ENCODE results near the gene KRT78. TPM values are rescaled to one million over a fixed set of nuclear protein-coding genes. Genes with fewer than 3 reads are reported as not detected.
"Not testable (repeated sequence)": the region's sequence is repeated elsewhere in the genome, so short reads cannot be mapped to it uniquely, and the experiment has no call there.

The KRT78 gene
- total and polyA plus RNA-seq, 4 donors = 0.06 TPM; not detected in 3

- TF ChIP-seq ATF3 (IDR thresholded peaks at IDR 0.05) = no peak
- TF ChIP-seq YY1 (IDR thresholded peaks at IDR 0.05) = no peak
Measured at GRCh38 chr12:52856787-52857186, 8.0 kb upstream of the KRT78 start (continued).

GRCh38 chr12:52856077-52856476 is 7.3 kb upstream of the KRT78 start:
- not testable (repeated sequence) for H3K9me3 ChIP-seq (ENCODE audit: control insufficient read depth in 4 of 4, low read length in 3 of 4); H3K9ac ChIP-seq (ENCODE audit: low read depth in 1 of 2, low read length in 2 of 2); H3K27ac ChIP-seq (ENCODE audit: low read depth in 1 of 2, low read length in 2 of 2); H3K27me3 ChIP-seq (ENCODE audit: control insufficient read depth in 4 of 4, insufficient read depth in 4 of 4, low read length in 3 of 4); DNase-seq (ENCODE audit: low spot score); H3K4me1 ChIP-seq (ENCODE audit: control insufficient read depth in 4 of 4, insufficient read depth in 4 of 4, low read length in 3 of 4); H3K4me3 ChIP-seq (ENCODE audit: low read depth in 1 of 3, low read length in 3 of 3); H3K36me3 ChIP-seq (ENCODE audit: control insufficient read depth in 4 of 4, insufficient read depth in 3 of 4, low read depth in 1 of 4, low read length in 3 of 4)
- 98% methylated on average over 2 of the region's 2 CpGs for WGBS

GRCh38 chr12:52851787-52852186 is 3.0 kb upstream of the KRT78 start:
- Histone ChIP-seq H3K27ac (ENCODE audit: low read depth in 1 of 2, low read length in 2 of 2) (no peak overlapping the region), H3K4me3 (ENCODE audit: low read depth in 1 of 3, low read length in 3 of 3) (no peak overlapping the region), H3K9ac (ENCODE audit: low read depth in 1 of 2, low read length in 2 of 2) (no peak overlapping the region), H3K4me1 (ENCODE audit: control insufficient read depth in 4 of 4, insufficient read depth in 4 of 4, low read length in 3 of 4) (no peaks in the 10 kb centered on the region), H3K27me3 (ENCODE audit: control insufficient read depth in 4 of 4, insufficient read depth in 4 of 4, low read length in 3 of 4) (peaks cover 0 to 4% (median 0%) of the 10 kb centered on the region in 4 donors), H3K36me3 (ENCODE audit: control insufficient read depth in 4 of 4, insufficient read depth in 3 of 4, low read depth in 1 of 4, low read length in 3 of 4) (no peaks in the 10 kb centered on the region), H3K9me3 (ENCODE audit: control insufficient read depth in 4 of 4, low read length in 3 of 4) (no peaks in the 10 kb centered on the region)
- no peak for TF ChIP-seq RAD21 (IDR thresholded peaks at IDR 0.05)
- TF ChIP-seq FOXA1 (IDR thresholded peaks at IDR 0.05) = no peak
- no peak for TF ChIP-seq SP1 (IDR thresholded peaks at IDR 0.05)
- no peak for TF ChIP-seq MAX (IDR thresholded peaks at IDR 0.05)
- no peak for TF ChIP-seq REST (IDR thresholded peaks at IDR 0.05)
- TF ChIP-seq GABPA (IDR thresholded peaks at IDR 0.05 in 1 of 2, conservative IDR thresholded peaks at IDR 0.05 in 1 of 2) = no peak
- TF ChIP-seq TAF1 (conservative IDR thresholded peaks at IDR 0.05) = no peak
- TF ChIP-seq CTCF (IDR thresholded peaks at IDR 0.05; ENCODE audit: low read depth, low read length, missing input control) = no peak
- TF ChIP-seq ATF3 (IDR thresholded peaks at IDR 0.05) = no peak
- no peak for TF ChIP-seq HNF4A (conservative IDR thresholded peaks at IDR 0.05)
- TF ChIP-seq FOXA2 (IDR thresholded peaks at IDR 0.05) = no peak
- TF ChIP-seq RXRA (IDR thresholded peaks at IDR 0.05) = no peak
- TF ChIP-seq HNF4G (IDR thresholded peaks at IDR 0.05) = no peak
- no peak for TF ChIP-seq NR2F2 (IDR thresholded peaks at IDR 0.05)
- no peak for TF ChIP-seq EGR1 (IDR thresholded peaks at IDR 0.05; ENCODE audit: low read depth in 2 of 2)
- TF ChIP-seq YY1 (IDR thresholded peaks at IDR 0.05) = no peak
- no peak for TF ChIP-seq JUND (IDR thresholded peaks at IDR 0.05)
- TF ChIP-seq ZBTB33 (IDR thresholded peaks at IDR 0.05) = no peak
- DNase-seq (ENCODE audit: low spot score) = no peak
